Stimulated activated CD4-positive, alpha-beta T cell treated with anti-CD3 and anti-CD28 coated beads, TNF-alpha, amount 100 ng/mL, for 48 hours (primary cell): ENCODE measurements around the gene MIEF2.

Source experiments
- DNase-seq, 3 donors: peaks; one replicate each; pipeline ENCODE4 v3.0.0-alpha.2; 2020; ENCODE audit warnings: low read depth in 3 of 3

MIEF2 gene

GRCh38 chr17:18256776-18257175 is 3.7 kb upstream of the MIEF2 start:
- DNase-seq: no peak

- DNase-seq: no peak
Measured at GRCh38 chr17:18257268-18257981, 3.0 kb upstream of the MIEF2 start.

- DNase-seq: peak in 1 of 3 donors; percentile 37
Measured at GRCh38 chr17:18257982-18258355, 2.5 kb upstream of the MIEF2 start.

GRCh38 chr17:18258356-18259038 is 2.0 kb upstream of the MIEF2 start, which contains the start of gene FLII:
Gene FLII (minus strand): TSS chr17:18258738. CDS start chr17:18258690, 48 bp downstream.
- DNase-seq: peak in 1 of 3 donors; percentile 46

- no peak for DNase-seq
Measured at GRCh38 chr17:18259621-18260331, 686 bp upstream of the MIEF2 start.

- DNase-seq: peak in 1 of 3 donors; percentile 31
Measured at GRCh38 chr17:18261146-18261515, 669 bp downstream of the MIEF2 start.

GRCh38 chr17:18261659-18262058 is 1.2 kb downstream of the MIEF2 start:
- no peak for DNase-seq

- no peak for DNase-seq
Measured at GRCh38 chr17:18262111-18262510, 1.6 kb downstream of the MIEF2 start.

- DNase-seq: no peak
Measured at GRCh38 chr17:18262641-18263040, 2.2 kb downstream of the MIEF2 start.

- DNase-seq: no peak
Measured at GRCh38 chr17:18263885-18264682, 3.6 kb downstream of the MIEF2 start.

- no peak for DNase-seq
Measured at GRCh38 chr17:18267366-18267765, 6.9 kb downstream of the MIEF2 start.

GRCh38 chr17:18267927-18268711 is 7.7 kb downstream of the MIEF2 start:
- no peak for DNase-seq

- DNase-seq: no peak
Measured at GRCh38 chr17:18270046-18270931, 9.8 kb downstream of the MIEF2 start.

- no peak for DNase-seq
Measured at GRCh38 chr17:18277076-18277475, 16.6 kb downstream of the MIEF2 start.

- DNase-seq: no peak
Measured at GRCh38 chr17:18278867-18279266, 18.4 kb downstream of the MIEF2 start.

GRCh38 chr17:18280249-18280648 is 19.8 kb downstream of the MIEF2 start:
- no peak for DNase-seq

- DNase-seq: no peak
Measured at GRCh38 chr17:18280766-18281371, 20.4 kb downstream of the MIEF2 start.

- no peak for DNase-seq
Measured at GRCh38 chr17:18281788-18282187, 21.3 kb downstream of the MIEF2 start.

- no peak for DNase-seq
Measured at GRCh38 chr17:18285296-18285695, 24.8 kb downstream of the MIEF2 start.
